ENCODE results near the gene USF2.

USF2 gene

DNA sequence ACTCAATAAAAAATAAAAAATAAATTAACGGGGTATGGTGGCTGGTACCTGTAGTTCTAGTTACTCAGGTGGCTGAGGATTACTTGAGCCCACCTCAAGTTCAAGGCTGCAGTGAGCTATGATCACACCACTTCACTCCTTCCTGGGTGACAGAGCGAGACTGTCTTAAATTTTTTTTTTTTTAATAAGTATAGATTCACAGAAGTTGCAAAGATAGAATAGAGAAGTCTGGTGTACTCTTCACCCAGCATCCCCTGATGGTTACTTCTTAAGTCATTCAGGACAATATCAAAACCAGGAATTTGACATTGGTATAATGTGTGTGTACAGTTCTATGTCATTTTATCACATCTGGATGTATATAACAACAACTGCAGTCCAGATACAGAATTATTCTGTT is 52.5 kb downstream of the USF2 start:
- no peak for DNase-seq (ENCODE audit: low read depth, low spot score)

DNA sequence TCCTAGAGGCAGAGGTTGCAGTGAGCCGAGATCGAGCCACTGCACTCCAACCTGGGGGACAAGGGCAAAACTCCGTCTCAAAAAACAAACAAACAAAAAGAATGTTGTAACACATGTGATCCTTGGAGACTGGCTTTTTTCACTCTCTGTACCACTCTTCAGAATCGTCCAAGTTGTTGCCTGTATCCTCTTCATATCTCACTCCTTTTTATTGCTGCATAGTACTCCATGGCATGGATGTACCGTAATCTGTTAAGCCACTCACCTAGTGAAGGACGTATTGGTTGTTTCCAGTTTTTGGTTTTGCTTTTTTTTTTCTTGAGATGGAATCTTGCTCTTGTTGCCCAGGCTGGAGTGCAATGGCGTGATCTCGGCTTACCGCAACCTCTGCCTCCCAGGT is 53.3 kb downstream of the USF2 start:
- no peak for DNase-seq (ENCODE audit: low read depth, low spot score)

DNA sequence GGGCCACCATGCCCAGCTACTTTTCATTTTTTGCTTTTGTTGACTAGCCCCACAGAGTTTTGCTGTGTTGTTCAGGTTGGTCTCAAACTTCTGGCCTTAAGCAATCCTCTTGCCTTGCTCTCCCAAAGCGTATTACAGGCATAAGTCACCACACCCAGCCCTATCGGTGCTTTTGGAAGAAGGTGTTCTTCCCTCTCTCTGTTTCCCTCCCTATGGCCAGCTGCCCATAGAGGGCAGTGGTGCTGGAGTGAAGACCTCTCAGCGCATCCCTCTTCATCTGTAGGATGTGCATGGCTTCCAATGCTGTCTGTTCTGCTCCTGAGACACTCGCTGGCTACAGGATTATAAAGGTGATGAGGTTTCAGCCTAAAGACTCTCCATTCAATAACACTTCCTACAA is 58.9 kb downstream of the USF2 start:
- DNase-seq (ENCODE audit: low read depth, low spot score): no peak

DNA sequence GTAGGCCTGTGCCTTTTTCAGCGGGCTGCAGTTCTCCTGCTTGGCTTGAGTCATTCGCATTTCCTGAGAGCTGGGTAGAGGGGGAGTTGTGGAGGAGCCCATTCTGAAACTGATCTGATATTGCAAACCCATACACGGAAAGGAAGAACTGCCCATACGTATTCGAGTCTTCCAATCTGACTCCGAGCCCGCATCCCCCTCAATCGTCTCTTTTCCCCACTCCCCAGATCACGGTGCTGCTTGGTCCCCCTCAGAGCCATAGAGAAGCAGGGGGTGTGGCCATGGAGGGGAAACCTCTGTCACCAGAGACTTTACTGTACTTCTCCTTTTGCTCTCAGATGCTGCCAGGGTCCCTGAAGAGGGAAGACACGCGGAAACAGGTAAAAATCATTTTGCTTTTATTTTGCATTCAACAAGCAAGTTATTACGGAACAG is 60.1 kb downstream of the USF2 start, which contains the start of gene CD22:
CD22 (plus strand) TSS at position 337 of the 435 bp plus-strand sequence. CDS start 2,854 bp downstream, outside the sequence.
- no peak for DNase-seq (ENCODE audit: low read depth, low spot score)

DNA sequence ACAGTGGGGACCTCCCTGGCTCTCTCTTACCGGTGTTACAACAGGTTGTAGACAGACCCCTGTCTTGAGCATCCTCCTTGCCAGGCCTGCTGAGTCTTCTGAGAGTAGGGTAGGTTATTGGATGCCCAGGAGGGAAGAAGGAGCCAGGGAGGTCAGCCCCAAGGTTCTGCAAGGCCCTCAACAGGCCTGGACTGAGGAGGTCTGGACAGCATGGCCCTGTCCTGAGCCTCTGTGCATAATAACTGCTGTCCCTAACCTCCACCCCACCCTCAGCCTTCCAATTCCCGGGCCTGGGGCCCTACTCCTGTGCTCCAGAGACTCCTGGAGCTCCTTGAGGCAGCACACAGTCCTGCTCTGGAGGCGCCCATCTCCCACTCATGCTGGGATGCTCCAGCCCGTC is 60.6 kb downstream of the USF2 start:
- DNase-seq (ENCODE audit: low read depth, low spot score): no peak

Data from iPS DF 19.7 (cell line).